Neutrophil (primary cell): ENCODE results near the gene RPL5.

Source experiments
- H3K27ac ChIP-seq: fragments of 200-600 bp; sonication (generic); 2 replicates; pipeline ENCODE4 v1.5.1; 2016; ENCODE audit warnings: mild to moderate bottlenecking, moderate library complexity
- H3K27me3 ChIP-seq: fragments of 200-600 bp; sonication (generic); 2 replicates; pipeline ENCODE4 v1.6.0; 2016; ENCODE audit warnings: mild to moderate bottlenecking
- H3K36me3 ChIP-seq: fragments of 200-600 bp; sonication (generic); 2 replicates; pipeline ENCODE4 v1.5.1; 2017
- H3K4me1 ChIP-seq, 2 experiments: fragments of 200-600 bp in 1 of 2; sonication (generic) in 1 of 2; 1 replicate in 1 of 2; 2 replicates in 1 of 2; pipeline versions ENCODE4 v1.5.1 to v1.6.1; 2013 to 2016; ENCODE audit warnings: low read depth in 1 of 2, low read length in 1 of 2, mild to moderate bottlenecking in 1 of 2, moderate library complexity in 1 of 2; ENCODE audit not compliant: control insufficient read depth in 1 of 2, insufficient read depth in 1 of 2
- H3K4me3 ChIP-seq, 2 experiments: fragments of 200-600 bp in 1 of 2; sonication (generic) in 1 of 2; 1 replicate in 1 of 2; 2 replicates in 1 of 2; pipeline ENCODE4 v1.5.1; 2013 to 2016; ENCODE audit warnings: low read depth in 1 of 2, low read length in 1 of 2, mild to moderate bottlenecking in 1 of 2, moderate library complexity in 1 of 2
- H3K9me3 ChIP-seq: fragments of 200-600 bp; sonication (generic); 2 replicates; pipeline ENCODE4 v1.5.1; 2016
- CTCF ChIP-seq: fragments of 200-600 bp; sonication (generic); IDR thresholded peaks from 2 replicates; pipeline ENCODE4 v1.5.1; 2016; ENCODE audit warnings: antibody characterized with exemption

Gene RPL5

GRCh38 chr1:92808381-92808780 lies 23.5 kb upstream of the RPL5 start:
- Histone ChIP-seq H3K9me3 (no peaks in the 10 kb centered on the region), H3K4me3 (no peak overlapping the region), H3K4me1 (no peaks in the 10 kb centered on the region), H3K36me3 (no peaks in the 10 kb centered on the region), H3K27me3 (peaks cover 21% of the 10 kb centered on the region), H3K27ac (no peak overlapping the region)
- no peak for TF ChIP-seq CTCF

GRCh38 chr1:92816732-92817131 lies 15.1 kb upstream of the RPL5 start:
- Histone ChIP-seq H3K36me3 (no peaks in the 10 kb centered on the region), H3K27me3 (no peaks in the 10 kb centered on the region), H3K4me1 (no peaks in the 10 kb centered on the region), H3K4me3 (no peak overlapping the region), H3K27ac (no peak overlapping the region), H3K9me3 (no peaks in the 10 kb centered on the region)
- TF ChIP-seq CTCF: no peak

- H3K9me3 ChIP-seq: no peaks in the 10 kb centered on the region
- no peak for TF ChIP-seq CTCF
- H3K36me3 ChIP-seq: no peaks in the 10 kb centered on the region
- no peaks in the 10 kb centered on the region for H3K4me1 ChIP-seq
- no peak overlapping the region for H3K4me3 ChIP-seq
- H3K27ac ChIP-seq: no peak overlapping the region
- H3K27me3 ChIP-seq: no peaks in the 10 kb centered on the region
Measured at GRCh38 chr1:92817137-92817697, 14.6 kb upstream of the RPL5 start.

GRCh38 chr1:92817986-92818764 lies 13.7 kb upstream of the RPL5 start:
- peak; percentile 51 for TF ChIP-seq CTCF
- Histone ChIP-seq H3K4me3 (no peak overlapping the region), H3K27ac (no peak overlapping the region), H3K9me3 (no peaks in the 10 kb centered on the region), H3K4me1 (no peaks in the 10 kb centered on the region), H3K36me3 (no peaks in the 10 kb centered on the region), H3K27me3 (no peaks in the 10 kb centered on the region)

- H3K27ac ChIP-seq: no peak overlapping the region
- no peaks in the 10 kb centered on the region for H3K9me3 ChIP-seq
- H3K4me3 ChIP-seq: no peak overlapping the region
- H3K27me3 ChIP-seq: no peaks in the 10 kb centered on the region
- no peak for TF ChIP-seq CTCF
- H3K4me1 ChIP-seq: no peaks in the 10 kb centered on the region
- no peaks in the 10 kb centered on the region for H3K36me3 ChIP-seq
Measured at GRCh38 chr1:92820024-92820423, 11.8 kb upstream of the RPL5 start.
